GM12878 (cell line): ENCODE measurements around the gene CASS4.

Source experiments
- NFYB ChIP-seq: IDR thresholded peaks from 2 replicates; pipeline ENCODE4 v1.6.1; 2011; ENCODE audit warnings: low read depth, mild to moderate bottlenecking, low read length, improper control_type of control experiment, moderate library complexity; ENCODE audit not compliant: insufficient read depth
- POLR2AphosphoS5 ChIP-seq: IDR thresholded peaks from 2 replicates; pipeline ENCODE4 v1.6.1; 2011; ENCODE audit warnings: mild to moderate bottlenecking, low read length, inconsistent platforms
- SIN3A ChIP-seq: IDR thresholded peaks from 2 replicates; pipeline ENCODE4 v1.6.1; 2012; ENCODE audit warnings: low read depth, low read length, improper control_type of control experiment
- TAF1 ChIP-seq: IDR thresholded peaks from 2 replicates; pipeline ENCODE4 v1.6.1; 2011; ENCODE audit warnings: mild to moderate bottlenecking, low read depth, low read length, borderline replicate concordance
- ZBTB4 ChIP-seq: fragments of 450-650 bp; formaldehyde crosslinking; IDR thresholded peaks from 2 replicates; pipeline ENCODE4 v1.4.0; 2022; ENCODE audit warnings: mild to moderate bottlenecking, moderate library complexity
- ZSCAN29 ChIP-seq: fragments of 450-650 bp; IDR thresholded peaks from 2 replicates; pipeline ENCODE4 v1.6.1; 2017; ENCODE audit warnings: mild to moderate bottlenecking, moderate library complexity

DNA sequence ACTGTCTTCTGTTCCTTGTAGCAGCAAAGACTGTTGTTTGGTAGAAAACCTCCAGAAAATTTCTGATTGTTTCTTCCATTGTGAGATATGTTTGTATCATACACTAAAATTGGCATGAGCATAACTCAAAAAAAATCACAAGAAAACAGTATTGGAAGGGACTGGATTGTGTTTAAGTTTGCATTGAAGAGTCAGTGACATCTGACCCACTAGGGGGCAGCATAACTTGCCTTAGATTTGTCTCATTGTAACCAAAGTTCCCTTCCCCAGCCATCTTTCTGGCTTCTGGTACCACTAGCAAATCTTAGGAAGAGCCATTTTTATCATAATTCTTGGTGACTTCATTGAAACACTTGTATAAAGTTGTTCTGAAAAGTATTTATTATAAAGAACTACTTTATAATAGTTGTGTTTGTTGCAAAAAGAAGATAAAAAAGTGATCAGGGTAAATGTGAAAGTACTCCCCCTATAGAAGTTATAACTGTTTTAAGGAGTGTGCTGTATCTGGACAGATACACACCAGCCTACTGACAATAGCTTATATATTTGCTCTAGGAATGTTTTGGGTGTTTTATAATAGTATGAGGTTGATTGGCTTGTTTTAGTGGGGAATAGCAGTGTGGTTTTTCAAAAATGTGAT lies 11.9 kb upstream of the CASS4 start:
- TF ChIP-seq ZSCAN29 (no peak), NFYB (no peak), SIN3A (no peak), ZBTB4 (CRISPR knock-in tag) (no peak), POLR2AphosphoS5 (no peak), TAF1 (no peak)
